Ovary (tissue), 9 donors: ENCODE measurements around the gene DRAP1. TPM values are rescaled to one million over a fixed set of nuclear protein-coding genes. Genes with fewer than 3 reads are reported as not detected.

ENCODE experiments used
- DNase-seq, 5 donors: peaks; one replicate each; pipeline ENCODE4 v3.0.0-alpha.2; 2019 to 2020
- H3K27ac ChIP-seq, 2 donors: fragments of 200-600 bp; one replicate each; pipeline versions ENCODE4 v1.5.1 to v1.8.0; 2019 to 2022
- H3K27me3 ChIP-seq: fragments of 200-600 bp; one replicate; pipeline ENCODE4 v1.8.0; 2022
- H3K36me3 ChIP-seq: fragments of 200-600 bp; sonication (generic); one replicate; pipeline ENCODE4 v1.5.1; 2019
- H3K4me1 ChIP-seq: one replicate; pipeline ENCODE4 v1.8.1; 2013; ENCODE audit warnings: mild to moderate bottlenecking, moderate library complexity; ENCODE audit not compliant: insufficient read depth
- H3K4me3 ChIP-seq: fragments of 200-600 bp; sonication (generic); one replicate; pipeline ENCODE4 v1.5.1; 2017
- H3K9me3 ChIP-seq, 2 donors: fragments of 200-600 bp in 1 of 2; sonication (generic) in 1 of 2; one replicate each; pipeline versions ENCODE4 v1.5.1 to v1.8.1; 2013 to 2019; ENCODE audit warnings: mild to moderate bottlenecking in 1 of 2, moderate library complexity in 1 of 2
- CTCF ChIP-seq, 3 donors: fragments of 450-650 bp in 2 of 3; fragments of 200-600 bp in 1 of 3; IDR thresholded peaks; one replicate each; pipeline versions ENCODE4 v1.5.1 to v1.8.0; 2016 to 2022; ENCODE audit warnings: antibody characterized with exemption in 3 of 3, mild to moderate bottlenecking in 1 of 3
- EP300 ChIP-seq: sonication (generic); formaldehyde crosslinking; IDR thresholded peaks from one replicate; pipeline ENCODE4 v1.6.1; 2017; ENCODE audit warnings: antibody characterized with exemption
- POLR2A ChIP-seq: fragments of 450-650 bp; IDR thresholded peaks from one replicate; pipeline ENCODE4 v1.6.1; 2017; ENCODE audit warnings: antibody characterized with exemption, mild to moderate bottlenecking, moderate library complexity
- WGBS, 3 donors: extraction: QIAGEN DNeasy Blood & Tissue Kit in 1 of 3; methylation state at CpG; one replicate each; pipeline versions ENCODE4 v1.1.5 to v1.1.7; 2013 to 2017; 5-methylcytosine and 5-hydroxymethylcytosine counted together
- intact Hi-C, 4 donors: fragments of 100-400 bp; cut with DNase I; formaldehyde crosslinking; loops; one replicate each; pipeline versions ENCODE4 v1.11.0 to v1.15.1; 2022 to 2023
- polyA plus RNA-seq, 2 donors: library from polyadenylated mRNA; stranded (reverse); fragments of 200-250 nt in 1 of 2; fragments of 350-450 nt in 1 of 2; fragmentation: Illumina TruSeq in 1 of 2; extraction: RNeasy Lipid Tissue Mini Kit (QIAGEN cat#74804) in 1 of 2; gene quantifications; one replicate each; pipeline ENCODE4 v1.2.3, GENCODE V29; 2013 to 2014
- total RNA-seq, 7 donors: library from RNA; depleted of rRNA in 2 of 7; stranded (reverse); fragments of >200 nt in 2 of 7; fragmentation: NEBNext Ultra II Directional in 3 of 7; extraction: Animal tissue kit (Norgen Biotek cat#: 25700) in 3 of 7; gene quantifications; one replicate each; pipeline versions ENCODE4 v1.1.0 to v1.2.4, GENCODE V29; 2016 to 2023
- donor health status: DM: no; HTN: no; CAD: no; lungs with moderate emphysema.
- donor health status: DM: no; HTN: no; CAD: no.
- donor health status: Bipolar disorder and iron deficiency.
- donor health status: DM: yes; HTN: yes; CAD: no.
- donor health status: DM: no; HTN: no; CAD: no.
- donor health status: DM: yes; HTN: yes; CAD: no.

Gene DRAP1
- total and polyA plus RNA-seq, 9 donors = 22.2 to 86.7 (median 78.3) TPM

- DNase-seq = peak in 4 of 5 donors; percentile 37 to 56 (median 56)
- 57 to 63% (median 61%) methylated on average over 29 to 35 of the region's 35 CpGs for WGBS, 3 donors
- no peak for TF ChIP-seq POLR2A
- TF ChIP-seq CTCF (IDR thresholded peaks at IDR 0.05) = no peak
- TF ChIP-seq EP300 = no peak
- H3K9me3 ChIP-seq = no peaks in the 10 kb centered on the region
- intact Hi-C loops = loop anchor here in 1 of 4 donors (2.0 kb wide), 1 partner anchor 29 kb away; the partner anchor contains the start of gene FIBP
- H3K27me3 ChIP-seq = no peaks in the 10 kb centered on the region
- H3K4me1 ChIP-seq = peaks cover 37% of the 10 kb centered on the region
- H3K27ac ChIP-seq = peak overlapping the region; percentile 79 to 84
- peak overlapping the region; percentile 92 for H3K4me3 ChIP-seq
- no peaks in the 10 kb centered on the region for H3K36me3 ChIP-seq
Observed at GRCh38 chr11:65917434-65918210, 1.6 kb upstream of the DRAP1 start.

- no peaks in the 10 kb centered on the region for H3K36me3 ChIP-seq
- peak in 1 of 3 donors; percentile 30 for TF ChIP-seq CTCF (IDR thresholded peaks at IDR 0.05)
- peak; percentile 40 for TF ChIP-seq POLR2A
- no peak for TF ChIP-seq EP300
- intact Hi-C loops = loop anchor here in 1 of 4 donors (2.0 kb wide), 1 partner anchor 30 kb away; the partner anchor contains the start of gene FIBP
- peak within 1 kb of the TSS; percentile 79 to 84 for H3K27ac ChIP-seq
- no peaks in the 10 kb centered on the region for H3K27me3 ChIP-seq
- H3K9me3 ChIP-seq = no peaks in the 10 kb centered on the region
- peak within 1 kb of the TSS; percentile 92 for H3K4me3 ChIP-seq
- DNase-seq = peak in 1 of 5 donors; percentile 67
- WGBS, 3 donors = 2 to 5% (median 2%) methylated on average over 28 to 77 of the region's 77 CpGs
- peaks cover 37% of the 10 kb centered on the region for H3K4me1 ChIP-seq
Observed at GRCh38 chr11:65918211-65919140, 750 bp upstream of the DRAP1 start, which contains the start of gene C11orf68. C11orf68 (minus strand) TSS chr11:65919062; CDS start chr11:65919031, 31 bp downstream.

GRCh38 chr11:65919573-65920371 lies 546 bp downstream of the DRAP1 start:
- DNase-seq = peak in 1 of 5 donors; percentile 67

More at GRCh38 chr11:65919573-65920371, 546 bp downstream of the DRAP1 start:
- Histone ChIP-seq H3K36me3 (no peaks in the 10 kb centered on the region), H3K27ac (peak overlapping the region; percentile 23 to 79), H3K9me3 (no peaks in the 10 kb centered on the region), H3K27me3 (no peaks in the 10 kb centered on the region), H3K4me3 (peak overlapping the region; percentile 87), H3K4me1 (peaks cover 35% of the 10 kb centered on the region)
- no peak for TF ChIP-seq POLR2A
- no peak for TF ChIP-seq EP300
- TF ChIP-seq CTCF (IDR thresholded peaks at IDR 0.05) = no peak
- intact Hi-C loops = loop anchor here in 2 of 4 donors (2.0 to 5.0 kb wide), 3 partner anchors 31 to 48 kb away; partner anchors contain the start of gene FIBP (in 1 of the 2)
- 0% methylated on average over 29 to 60 of the region's 60 CpGs for WGBS, 3 donors
